ENCODE results near the gene LIPK. TPM values are rescaled to one million over a fixed set of nuclear protein-coding genes. Genes with fewer than 3 reads are reported as not detected.

LIPK gene
- total RNA-seq, 2 donors from 2014 or later = not detected

DNA sequence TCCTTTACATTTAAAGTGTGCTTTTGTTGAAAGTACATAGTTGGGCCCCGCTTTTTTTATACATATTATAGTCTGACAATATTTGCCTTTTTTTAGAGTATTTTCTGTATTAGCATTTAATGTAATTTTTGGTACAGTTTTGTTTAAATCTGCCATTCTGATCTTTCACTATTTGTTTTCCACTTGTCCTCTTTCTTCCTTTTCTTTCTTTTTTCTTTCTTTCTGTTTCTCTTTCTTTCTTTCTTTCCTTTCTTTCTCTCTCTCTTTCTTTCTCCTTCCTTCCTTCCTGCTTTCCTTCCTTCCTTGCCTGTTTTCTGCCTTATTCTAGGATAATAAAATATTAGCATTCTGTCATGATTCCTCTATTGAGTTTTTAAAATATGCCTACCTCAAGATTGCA is 9.5 kb downstream of the LIPK start:
- WGBS, 2 donors = 92 to 100% methylated on average over 1 of the region's 1 CpG
- Histone ChIP-seq H3K9me3 (no peaks in the 10 kb centered on the region), H3K36me3 (replicated peaks in 1 of 2; ENCODE audit: insufficient read depth in 1 of 2, low read depth in 2 of 2) (no peaks in the 10 kb centered on the region), H3K27me3 (no peaks in the 10 kb centered on the region), H3K27ac (no peak overlapping the region), H3K4me1 (no peaks in the 10 kb centered on the region), H3K4me3 (no peak overlapping the region)
- TF ChIP-seq, protein P1, sequence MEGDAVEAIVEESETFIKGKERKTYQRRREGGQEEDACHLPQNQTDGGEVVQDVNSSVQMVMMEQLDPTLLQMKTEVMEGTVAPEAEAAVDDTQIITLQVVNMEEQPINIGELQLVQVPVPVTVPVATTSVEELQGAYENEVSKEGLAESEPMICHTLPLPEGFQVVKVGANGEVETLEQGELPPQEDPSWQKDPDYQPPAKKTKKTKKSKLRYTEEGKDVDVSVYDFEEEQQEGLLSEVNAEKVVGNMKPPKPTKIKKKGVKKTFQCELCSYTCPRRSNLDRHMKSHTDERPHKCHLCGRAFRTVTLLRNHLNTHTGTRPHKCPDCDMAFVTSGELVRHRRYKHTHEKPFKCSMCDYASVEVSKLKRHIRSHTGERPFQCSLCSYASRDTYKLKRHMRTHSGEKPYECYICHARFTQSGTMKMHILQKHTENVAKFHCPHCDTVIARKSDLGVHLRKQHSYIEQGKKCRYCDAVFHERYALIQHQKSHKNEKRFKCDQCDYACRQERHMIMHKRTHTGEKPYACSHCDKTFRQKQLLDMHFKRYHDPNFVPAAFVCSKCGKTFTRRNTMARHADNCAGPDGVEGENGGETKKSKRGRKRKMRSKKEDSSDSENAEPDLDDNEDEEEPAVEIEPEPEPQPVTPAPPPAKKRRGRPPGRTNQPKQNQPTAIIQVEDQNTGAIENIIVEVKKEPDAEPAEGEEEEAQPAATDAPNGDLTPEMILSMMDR (IDR thresholded peaks at IDR 0.05) = no peak
- no peak for TF ChIP-seq POLR2A (IDR thresholded peaks at IDR 0.05)
- DNase-seq (no peak), ATAC-seq (no peak)
- intact Hi-C loops (cut with DNase I) = no loop called here

- TF ChIP-seq, protein P1 (IDR thresholded peaks at IDR 0.05) = no peak
- no peak for TF ChIP-seq POLR2A (IDR thresholded peaks at IDR 0.05)
- Histone ChIP-seq H3K27ac (no peak overlapping the region), H3K9me3 (no peaks in the 10 kb centered on the region), H3K36me3 (replicated peaks in 1 of 2; ENCODE audit: insufficient read depth in 1 of 2, low read depth in 2 of 2) (no peaks in the 10 kb centered on the region), H3K4me3 (no peak overlapping the region), H3K27me3 (no peaks in the 10 kb centered on the region), H3K4me1 (no peaks in the 10 kb centered on the region)
- intact Hi-C loops (cut with DNase I) = no loop called here
- ATAC-seq (no peak), DNase-seq (no peak)
- 70 to 76% methylated on average over 4 of the region's 4 CpGs for WGBS, 2 donors
Measured at GRCh38 chr10:88721392-88721791, 15.3 kb downstream of the LIPK start.

GRCh38 chr10:88725798-88726197 is 19.7 kb downstream of the LIPK start:
- ATAC-seq (no peak), DNase-seq (no peak)
- Histone ChIP-seq H3K36me3 (replicated peaks in 1 of 2; ENCODE audit: insufficient read depth in 1 of 2, low read depth in 2 of 2) (no peaks in the 10 kb centered on the region), H3K27ac (no peak overlapping the region), H3K4me3 (no peak overlapping the region), H3K9me3 (no peaks in the 10 kb centered on the region), H3K4me1 (no peaks in the 10 kb centered on the region), H3K27me3 (no peaks in the 10 kb centered on the region)
- intact Hi-C loops (cut with DNase I) = no loop called here
- 35 to 36% methylated on average over 1 of the region's 1 CpG for WGBS, 2 donors
- TF ChIP-seq POLR2A (IDR thresholded peaks at IDR 0.05) = no peak
- TF ChIP-seq, protein P1 (IDR thresholded peaks at IDR 0.05) = no peak

GRCh38 chr10:88728107-88728763 is 22.2 kb downstream of the LIPK start:
- WGBS, 2 donors = 67 to 71% methylated on average over 24 to 29 of the region's 30 CpGs
- H3K36me3 ChIP-seq (replicated peaks in 1 of 2; ENCODE audit: insufficient read depth in 1 of 2, low read depth in 2 of 2) = no peaks in the 10 kb centered on the region
- no peaks in the 10 kb centered on the region for H3K4me1 ChIP-seq
- ATAC-seq (no peak), DNase-seq (peak in 1 of 4 donors; percentile 14)
- intact Hi-C loops (cut with DNase I) = no loop called here
- H3K27ac ChIP-seq = no peak overlapping the region
- TF ChIP-seq POLR2A (IDR thresholded peaks at IDR 0.05) = no peak
- TF ChIP-seq, protein P1 (IDR thresholded peaks at IDR 0.05) = no peak
- no peaks in the 10 kb centered on the region for H3K27me3 ChIP-seq
- no peak overlapping the region for H3K4me3 ChIP-seq
- H3K9me3 ChIP-seq = no peaks in the 10 kb centered on the region

DNA sequence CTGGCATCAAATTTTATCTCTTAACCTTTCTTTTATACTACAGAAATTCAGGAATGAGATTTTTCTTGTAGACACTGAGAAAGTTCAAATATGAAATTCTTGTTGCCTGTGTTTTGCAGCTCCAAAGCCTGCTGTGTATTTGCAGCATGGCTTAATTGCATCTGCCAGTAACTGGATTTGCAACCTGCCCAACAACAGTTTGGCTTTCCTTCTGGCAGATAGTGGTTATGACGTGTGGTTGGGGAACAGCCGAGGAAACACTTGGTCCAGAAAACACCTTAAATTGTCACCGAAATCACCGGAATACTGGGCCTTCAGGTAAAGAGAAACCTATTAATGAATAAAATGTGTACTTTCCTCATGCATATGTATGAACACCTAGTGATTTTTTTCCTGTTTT is 24.8 kb downstream of the LIPK start:
- no peak for TF ChIP-seq POLR2A (IDR thresholded peaks at IDR 0.05)
- TF ChIP-seq, protein P1 (IDR thresholded peaks at IDR 0.05) = no peak
- 59 to 82% methylated on average over 4 of the region's 4 CpGs for WGBS, 2 donors
- no peak overlapping the region for H3K4me3 ChIP-seq
- H3K27ac ChIP-seq = no peak overlapping the region
- H3K36me3 ChIP-seq (replicated peaks in 1 of 2; ENCODE audit: insufficient read depth in 1 of 2, low read depth in 2 of 2) = no peaks in the 10 kb centered on the region
- no peak for ATAC-seq
- no peak for DNase-seq
- intact Hi-C loops (cut with DNase I) = no loop called here
- H3K4me1 ChIP-seq = no peaks in the 10 kb centered on the region
- H3K27me3 ChIP-seq = no peaks in the 10 kb centered on the region
- no peaks in the 10 kb centered on the region for H3K9me3 ChIP-seq
